Activated CD8-positive, alpha-beta memory T cell treated with anti-CD3 and anti-CD28 coated beads, Interleukin-2, amount 10 ng/mL, durations not matched to agents 7 days and 5 days (primary cell): ENCODE results near the gene RABGAP1L. TPM values are rescaled to one million over a fixed set of nuclear protein-coding genes. Genes with fewer than 3 reads are reported as not detected.
"Not testable (repeated sequence)": the region's sequence is repeated elsewhere in the genome, so short reads cannot be mapped to it uniquely, and the experiment has no call there.

Experiments
- ATAC-seq: fragments of 150-1000 bp; cut with Tn5 transposase; one replicate; pipeline ENCODE4 v1.10.0; 2021; ENCODE audit warnings: moderate library complexity
- CTCF ChIA-PET: fragments of 350-600 bp; sonication (Branson Sonifier 250); formaldehyde crosslinking; loops from one replicate; lab custom pipeline; 2021; ENCODE audit warnings: antibody characterized with exemption; lab: Charles Lee
- DNase-seq: peaks from one replicate; pipeline ENCODE4 v3.0.0-alpha.2; 2020
- H3K27ac Mint-ChIP-seq: one replicate; pipeline ENCODE4 v1.8.0; 2021; ENCODE audit warnings: mild to moderate bottlenecking, mixed read lengths
- H3K27me3 Mint-ChIP-seq: one replicate; pipeline ENCODE4 v1.8.0; 2021; ENCODE audit warnings: mixed read lengths
- H3K36me3 Mint-ChIP-seq: one replicate; pipeline ENCODE4 v1.8.0; 2021; ENCODE audit warnings: mild to moderate bottlenecking, mixed read lengths
- H3K4me1 Mint-ChIP-seq: one replicate; pipeline ENCODE4 v1.8.0; 2021; ENCODE audit warnings: mixed read lengths
- H3K4me3 Mint-ChIP-seq: one replicate; pipeline ENCODE4 v1.8.0; 2021; ENCODE audit warnings: mild to moderate bottlenecking, moderate library complexity, mixed read lengths
- H3K9me3 Mint-ChIP-seq: one replicate; pipeline ENCODE4 v1.8.0; 2022; ENCODE audit warnings: low read depth, mixed read lengths
- total RNA-seq, 2 experiments: library from RNA; stranded (reverse); gene quantifications; one replicate each; pipeline ENCODE4 v1.2.3, GENCODE V29; 2021

RABGAP1L gene
- total RNA-seq, 2 experiments from 2014 or later, result 60.5 to 83.5 TPM

DNA sequence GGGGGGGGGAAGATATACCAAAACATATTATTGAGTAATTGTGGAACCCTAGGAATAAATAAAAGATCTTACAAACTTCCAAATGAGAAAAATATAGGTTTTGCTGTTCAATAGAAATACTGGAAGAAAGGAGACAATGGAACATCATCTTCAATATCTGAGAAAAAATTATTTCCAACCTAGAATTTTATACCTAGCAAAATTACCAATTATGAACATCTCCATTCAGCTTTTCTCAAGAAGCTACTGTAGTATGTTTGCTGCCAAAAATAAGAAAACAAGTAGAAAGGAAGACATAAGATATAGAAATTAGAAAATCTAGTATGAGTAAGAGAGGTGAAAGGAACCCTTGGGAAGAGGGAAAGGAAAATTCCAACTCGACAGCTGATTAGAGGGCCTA lies 372.4 kb downstream of the RABGAP1L start:
- H3K36me3 Mint-ChIP-seq, result peaks cover 46% of the 10 kb centered on the region
- peaks cover 33% of the 10 kb centered on the region for H3K9me3 Mint-ChIP-seq
- no peak overlapping the region for H3K27ac Mint-ChIP-seq
- CTCF ChIA-PET, result no interaction called here
- no peaks in the 10 kb centered on the region for H3K27me3 Mint-ChIP-seq
- ATAC-seq, result no peak
- no peak for DNase-seq
- H3K4me3 Mint-ChIP-seq, result no peak overlapping the region
- H3K4me1 Mint-ChIP-seq, result peaks cover 11% of the 10 kb centered on the region

- CTCF ChIA-PET, result no interaction called here
- ATAC-seq (no peak), DNase-seq (no peak)
- Mint-ChIP-seq H3K9me3 (peaks cover 19% of the 10 kb centered on the region), H3K27me3 (no peaks in the 10 kb centered on the region), H3K27ac (no peak overlapping the region), H3K4me3 (no peak overlapping the region), H3K36me3 (peaks cover 27% of the 10 kb centered on the region), H3K4me1 (no peaks in the 10 kb centered on the region)
Measured at GRCh38 chr1:174534789-174535188, 375.5 kb downstream of the RABGAP1L start.

DNA sequence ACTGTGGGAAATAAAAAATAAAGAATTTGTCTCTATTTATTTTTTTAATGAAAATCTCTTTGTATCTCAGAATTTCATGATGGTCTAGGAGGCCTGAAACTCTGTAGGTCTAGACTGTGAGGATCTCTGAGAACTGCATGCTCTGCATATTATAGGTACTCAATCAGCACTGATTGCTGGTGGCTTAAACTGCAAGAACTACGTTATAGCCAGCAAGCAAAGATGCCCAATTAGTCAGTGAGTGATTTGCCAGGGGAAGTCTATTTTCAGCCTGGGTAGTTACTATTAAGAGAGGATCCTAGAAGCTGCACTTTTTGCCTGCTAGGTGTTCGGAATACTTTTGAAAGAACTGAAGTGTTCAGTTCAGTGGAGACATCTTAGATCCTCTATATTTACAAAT lies 375.9 kb downstream of the RABGAP1L start:
- H3K36me3 Mint-ChIP-seq, result peaks cover 27% of the 10 kb centered on the region
- H3K4me3 Mint-ChIP-seq, result no peak overlapping the region
- no peak for ATAC-seq
- no peaks in the 10 kb centered on the region for H3K4me1 Mint-ChIP-seq
- peaks cover 19% of the 10 kb centered on the region for H3K9me3 Mint-ChIP-seq
- CTCF ChIA-PET, result no interaction called here
- no peaks in the 10 kb centered on the region for H3K27me3 Mint-ChIP-seq
- no peak overlapping the region for H3K27ac Mint-ChIP-seq
- no peak for DNase-seq

DNA sequence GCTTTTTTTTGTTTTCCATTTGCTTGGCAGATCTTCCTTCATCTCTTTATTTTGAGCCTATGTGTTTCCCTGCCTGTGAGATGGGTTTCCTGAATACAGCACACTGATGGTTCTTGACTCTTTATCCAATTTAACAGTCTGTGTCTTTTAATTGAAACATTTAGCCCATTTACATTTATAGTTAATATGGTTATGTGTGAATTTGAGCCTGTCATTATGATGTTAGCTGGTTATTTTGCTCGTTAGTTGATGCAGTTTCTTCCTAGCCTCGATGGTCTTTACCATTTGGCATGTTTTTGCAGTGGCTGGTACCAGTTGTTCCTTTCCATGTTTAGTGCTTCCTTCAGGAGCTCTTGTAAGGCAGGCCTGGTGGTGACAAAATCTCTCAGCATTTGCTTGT lies 384.1 kb downstream of the RABGAP1L start:
- H3K9me3 Mint-ChIP-seq, ATAC-seq, H3K4me3 Mint-ChIP-seq, H3K27me3 Mint-ChIP-seq, H3K4me1 Mint-ChIP-seq, CTCF ChIA-PET, H3K27ac Mint-ChIP-seq, DNase-seq: not testable (repeated sequence)
- peaks cover 21% of the 10 kb centered on the region for H3K36me3 Mint-ChIP-seq

DNA sequence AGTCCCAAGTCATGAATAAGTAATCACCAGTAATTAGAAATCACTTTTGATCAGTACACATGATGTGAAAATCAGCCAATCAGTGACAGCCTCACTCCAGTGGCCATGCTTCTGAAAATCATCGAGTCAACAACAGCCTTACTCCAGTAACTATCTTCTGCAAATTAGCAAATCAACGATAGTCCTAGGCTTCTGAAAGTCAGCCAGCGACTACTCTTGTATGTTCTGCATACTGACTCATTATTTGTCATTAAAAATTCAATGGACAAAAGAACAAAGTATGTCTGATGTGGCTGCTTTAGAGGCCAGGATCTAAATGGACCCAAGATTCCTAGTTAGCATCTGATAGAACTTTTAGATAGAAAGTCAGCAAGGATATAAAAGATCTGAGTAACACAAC lies 391.0 kb downstream of the RABGAP1L start:
- CTCF ChIA-PET, result no interaction called here
- peaks cover 2% of the 10 kb centered on the region for H3K9me3 Mint-ChIP-seq
- peaks cover 9% of the 10 kb centered on the region for H3K36me3 Mint-ChIP-seq
- no peak overlapping the region for H3K4me3 Mint-ChIP-seq
- no peaks in the 10 kb centered on the region for H3K27me3 Mint-ChIP-seq
- no peak for ATAC-seq
- no peaks in the 10 kb centered on the region for H3K4me1 Mint-ChIP-seq
- H3K27ac Mint-ChIP-seq, result no peak overlapping the region
- no peak for DNase-seq

DNA sequence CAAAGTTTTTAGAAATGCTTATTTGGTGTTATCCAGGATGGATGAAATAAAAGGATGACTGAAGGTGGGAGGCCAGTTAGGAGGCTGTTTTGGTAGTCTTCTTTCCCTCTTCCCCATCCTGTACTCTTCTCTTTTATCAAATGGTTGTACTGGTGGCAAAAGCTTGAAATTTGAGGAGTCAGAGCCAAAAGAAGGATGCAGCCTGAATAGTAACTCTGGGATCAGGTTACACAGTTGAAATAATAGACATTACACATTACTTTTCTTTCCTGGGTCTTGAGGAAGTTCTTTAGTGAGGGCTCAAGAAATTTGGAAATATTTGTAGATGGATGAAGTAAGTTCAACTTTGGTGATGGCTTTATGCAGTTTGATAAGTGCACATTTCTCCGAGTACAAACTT lies 397.1 kb downstream of the RABGAP1L start:
- Mint-ChIP-seq H3K27ac (no peak overlapping the region), H3K4me1 (no peaks in the 10 kb centered on the region), H3K36me3 (peaks cover 12% of the 10 kb centered on the region), H3K4me3 (no peak overlapping the region), H3K9me3 (peaks cover 2% of the 10 kb centered on the region), H3K27me3 (no peaks in the 10 kb centered on the region)
- ATAC-seq (no peak), DNase-seq (no peak)
- CTCF ChIA-PET, result no interaction called here

DNA sequence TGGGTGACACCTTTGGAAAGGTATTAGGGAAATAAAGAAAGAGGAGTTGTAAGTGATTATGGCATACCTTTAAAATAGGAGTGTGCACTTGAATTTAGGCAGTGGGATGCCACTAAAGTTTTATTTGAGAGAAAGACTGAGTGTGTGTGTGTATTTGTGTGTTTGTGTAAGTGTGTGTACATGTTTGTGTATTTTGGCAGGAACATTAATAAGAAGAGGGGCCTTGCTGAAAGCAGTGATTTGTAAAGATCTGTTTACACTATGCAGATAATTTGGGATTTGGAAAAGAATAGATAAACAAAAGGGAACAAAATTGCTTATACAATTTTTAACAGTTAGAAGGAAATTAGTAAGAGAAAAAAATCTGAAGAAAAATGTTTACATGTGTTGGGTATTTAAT lies 409.2 kb downstream of the RABGAP1L start:
- no peak for DNase-seq
- H3K4me3 Mint-ChIP-seq, result no peak overlapping the region
- no peak for ATAC-seq

GRCh38 chr1:174569240-174569639 lies 409.9 kb downstream of the RABGAP1L start:
- Mint-ChIP-seq H3K9me3 (peaks cover 4% of the 10 kb centered on the region), H3K36me3 (peaks cover 7% of the 10 kb centered on the region), H3K27me3 (no peaks in the 10 kb centered on the region), H3K4me1 (no peaks in the 10 kb centered on the region), H3K27ac (no peak overlapping the region), H3K4me3 (no peak overlapping the region)
- CTCF ChIA-PET, result no interaction called here
- DNase-seq, result no peak
- ATAC-seq, result no peak

More for the DNA sequence above, 409.2 kb downstream of the RABGAP1L start:
- Mint-ChIP-seq H3K27ac (no peak overlapping the region), H3K27me3 (no peaks in the 10 kb centered on the region), H3K9me3 (peaks cover 4% of the 10 kb centered on the region), H3K36me3 (peaks cover 7% of the 10 kb centered on the region), H3K4me1 (no peaks in the 10 kb centered on the region)
- CTCF ChIA-PET, result no interaction called here

GRCh38 chr1:174572771-174573170 lies 413.5 kb downstream of the RABGAP1L start:
- ATAC-seq (no peak), DNase-seq (no peak)
- Mint-ChIP-seq H3K27me3 (no peaks in the 10 kb centered on the region), H3K4me1 (no peaks in the 10 kb centered on the region), H3K9me3 (peaks cover 8% of the 10 kb centered on the region), H3K4me3 (no peak overlapping the region), H3K36me3 (peaks cover 20% of the 10 kb centered on the region), H3K27ac (no peak overlapping the region)
- CTCF ChIA-PET, result no interaction called here

GRCh38 chr1:174576120-174576519 lies 416.8 kb downstream of the RABGAP1L start:
- H3K4me3 Mint-ChIP-seq, H3K27me3 Mint-ChIP-seq, H3K27ac Mint-ChIP-seq, ATAC-seq, H3K4me1 Mint-ChIP-seq, H3K9me3 Mint-ChIP-seq, DNase-seq, CTCF ChIA-PET: not testable (repeated sequence)
- H3K36me3 Mint-ChIP-seq, result peaks cover 18% of the 10 kb centered on the region

DNA sequence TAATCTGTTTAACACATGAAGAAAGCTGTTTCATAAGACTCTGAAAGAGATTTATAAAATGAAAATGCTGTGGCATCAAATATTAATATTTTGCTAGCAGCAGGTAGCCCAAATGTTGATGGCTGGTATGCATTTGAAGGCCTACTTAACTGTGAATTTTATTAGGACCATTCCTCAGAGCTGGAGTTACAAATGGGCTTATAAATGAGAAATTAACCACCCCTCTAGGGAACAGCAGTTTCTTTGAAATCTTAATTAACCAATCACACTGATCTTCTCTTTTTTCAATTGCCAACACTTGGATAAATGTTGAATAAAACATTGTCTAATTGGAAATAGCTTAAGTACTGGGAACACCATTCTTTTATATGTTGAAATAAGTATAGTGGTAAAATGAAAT lies 418.4 kb downstream of the RABGAP1L start:
- CTCF ChIA-PET, result no interaction called here
- Mint-ChIP-seq H3K4me3 (no peak overlapping the region), H3K9me3 (peaks cover 4% of the 10 kb centered on the region), H3K27me3 (no peaks in the 10 kb centered on the region), H3K27ac (no peak overlapping the region), H3K4me1 (no peaks in the 10 kb centered on the region), H3K36me3 (peaks cover 18% of the 10 kb centered on the region)
- no peak for ATAC-seq
- DNase-seq, result no peak

- Mint-ChIP-seq H3K36me3 (peaks cover 13% of the 10 kb centered on the region), H3K27ac (no peak overlapping the region)
Measured at GRCh38 chr1:174580801-174581200, 421.5 kb downstream of the RABGAP1L start.

GRCh38 chr1:174583316-174583715 lies 424.0 kb downstream of the RABGAP1L start:
- ATAC-seq (no peak), DNase-seq (no peak)
- peaks cover under 1% of the 10 kb centered on the region for H3K9me3 Mint-ChIP-seq
- no peaks in the 10 kb centered on the region for H3K27me3 Mint-ChIP-seq
- peaks cover 10% of the 10 kb centered on the region for H3K36me3 Mint-ChIP-seq
- H3K4me1 Mint-ChIP-seq, result no peaks in the 10 kb centered on the region
- no peak overlapping the region for H3K27ac Mint-ChIP-seq
- CTCF ChIA-PET, result no interaction called here
- no peak overlapping the region for H3K4me3 Mint-ChIP-seq

More at GRCh38 chr1:174580801-174581200, 421.5 kb downstream of the RABGAP1L start:
- Mint-ChIP-seq H3K9me3 (peaks cover 2% of the 10 kb centered on the region), H3K4me1 (no peaks in the 10 kb centered on the region), H3K4me3 (no peak overlapping the region), H3K27me3 (no peaks in the 10 kb centered on the region)
- CTCF ChIA-PET, result no interaction called here
- ATAC-seq (no peak), DNase-seq (no peak)

DNA sequence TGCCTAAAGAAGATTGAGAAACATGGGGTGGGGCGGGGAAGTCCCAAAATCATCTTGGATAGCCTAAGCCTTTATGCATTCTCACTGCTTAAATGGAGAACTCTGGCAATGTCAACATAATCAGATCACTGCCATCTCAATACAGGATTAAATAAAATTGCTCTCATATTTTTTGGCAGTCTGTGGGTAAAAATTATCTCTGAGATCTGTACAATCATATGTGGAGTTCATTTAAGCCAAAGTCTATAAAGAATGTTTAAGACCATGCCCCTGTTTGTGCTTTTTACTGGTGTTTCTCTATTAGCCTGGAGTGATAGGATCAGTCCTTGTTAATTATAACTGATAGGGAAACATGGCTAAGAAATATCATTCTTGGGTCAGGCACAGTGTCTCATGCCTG lies 424.8 kb downstream of the RABGAP1L start:
- Mint-ChIP-seq H3K4me3 (no peak overlapping the region), H3K27ac (no peak overlapping the region), H3K4me1 (no peaks in the 10 kb centered on the region), H3K9me3 (peaks cover 6% of the 10 kb centered on the region), H3K27me3 (no peaks in the 10 kb centered on the region), H3K36me3 (peaks cover 15% of the 10 kb centered on the region)
- no peak for DNase-seq
- CTCF ChIA-PET, result no interaction called here
- ATAC-seq, result no peak

DNA sequence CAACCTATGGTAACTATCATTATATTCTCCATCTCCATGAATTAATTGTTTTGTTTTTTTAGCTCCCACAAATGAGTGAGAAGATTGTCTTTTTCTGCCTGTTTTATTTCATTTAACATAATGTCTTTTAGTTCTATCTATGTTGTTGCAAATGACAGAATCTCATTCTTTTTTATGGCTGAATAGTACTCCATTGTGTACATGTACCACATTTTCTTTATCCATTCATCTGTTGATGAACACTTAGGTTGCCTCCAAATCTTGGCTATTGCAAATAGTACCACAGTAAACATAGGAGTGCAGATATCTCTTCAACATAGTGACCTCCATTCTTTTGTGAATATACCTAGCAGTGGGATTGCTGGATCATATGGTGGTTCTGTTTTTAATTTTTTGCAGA lies 429.3 kb downstream of the RABGAP1L start:
- H3K9me3 Mint-ChIP-seq, H3K4me3 Mint-ChIP-seq, DNase-seq, ATAC-seq, H3K27me3 Mint-ChIP-seq, H3K27ac Mint-ChIP-seq, H3K4me1 Mint-ChIP-seq, CTCF ChIA-PET: not testable (repeated sequence)
- H3K36me3 Mint-ChIP-seq, result peaks cover 17% of the 10 kb centered on the region
